ENCODE measurements around the gene GSTK1. TPM values are rescaled to one million over a fixed set of nuclear protein-coding genes. Genes with fewer than 3 reads are reported as not detected.

The GSTK1 gene
- total RNA-seq, 2 experiments from 2014 or later, result 163 to 171 TPM

GRCh38 chr7:143272871-143273270 lies 9.6 kb downstream of the GSTK1 start:
- Mint-ChIP-seq H3K27me3 (no peaks in the 10 kb centered on the region), H3K4me3 (no peak overlapping the region), H3K4me1 (ENCODE audit: low read depth) (peaks cover 16% of the 10 kb centered on the region), H3K36me3 (ENCODE audit: low read depth) (peaks cover 22% of the 10 kb centered on the region), H3K27ac (no peak overlapping the region), H3K9me3 (no peaks in the 10 kb centered on the region)
- ATAC-seq, result no peak
- ChIA-PET POLR2A (interaction anchor here (1.0 to 2.8 kb wide), 5 partner anchors 8 to 19 kb away, joined by 3 to 11 read pairs (median 4); partner anchors contain the start of genes CASP2 and GSTK1), CTCF (interaction anchor here (1.0 to 2.6 kb wide), 3 partner anchors 10 to 32 kb away, joined by 3 to 13 read pairs (median 3); partner anchors contain the start of gene GSTK1)
- intact Hi-C loops (cut with micrococcal nuclease), result no loop called here
- no peak for TF ChIP-seq CTCF (IDR thresholded peaks at IDR 0.05)
- no peak for DNase-seq

GRCh38 chr7:143279186-143280098 lies 16.2 kb downstream of the GSTK1 start:
- Mint-ChIP-seq H3K27me3 (no peaks in the 10 kb centered on the region), H3K36me3 (ENCODE audit: low read depth) (no peaks in the 10 kb centered on the region), H3K27ac (peak overlapping the region; percentile 96), H3K9me3 (no peaks in the 10 kb centered on the region), H3K4me1 (ENCODE audit: low read depth) (peaks cover 40% of the 10 kb centered on the region), H3K4me3 (peak overlapping the region; percentile 80)
- CTCF ChIA-PET, result interaction anchor here (0.8 to 3.8 kb wide), 20 partner anchors 9 to 138 kb away, joined by 3 to 36 read pairs (median 4); partner anchors contain the start of genes CASP2, EPHA1 and GSTK1
- POLR2A ChIA-PET, result interaction anchor here (1.0 to 5.8 kb wide), 7 partner anchors 9 to 20 kb away, joined by 3 to 72 read pairs (median 5); partner anchors contain the start of genes CASP2 and GSTK1
- ATAC-seq (peak; percentile 79), DNase-seq (no peak)
- no peak for TF ChIP-seq CTCF (IDR thresholded peaks at IDR 0.05)
- intact Hi-C loops (cut with micrococcal nuclease), result loop anchor here (5.0 kb wide), 1 partner anchor 32 kb away; no protein-coding TSS in a partner anchor

- H3K4me1 Mint-ChIP-seq (ENCODE audit: low read depth), result peaks cover 40% of the 10 kb centered on the region
- DNase-seq (no peak), ATAC-seq (peak; percentile 63)
- no peaks in the 10 kb centered on the region for H3K36me3 Mint-ChIP-seq (ENCODE audit: low read depth)
- intact Hi-C loops (cut with micrococcal nuclease), result loop anchor here (5.0 kb wide), 1 partner anchor 33 kb away; no protein-coding TSS in a partner anchor
- ChIA-PET CTCF (interaction anchor here (0.8 to 3.8 kb wide), 19 partner anchors 8 to 135 kb away, joined by 3 to 36 read pairs (median 4); partner anchors contain the start of genes CASP2, EPHA1 and GSTK1), POLR2A (interaction anchor here (1.0 to 5.8 kb wide), 6 partner anchors 8 to 20 kb away, joined by 4 to 72 read pairs (median 10); partner anchors contain the start of genes CASP2 and GSTK1)
- H3K9me3 Mint-ChIP-seq, result no peaks in the 10 kb centered on the region
- H3K27ac Mint-ChIP-seq, result peak overlapping the region; percentile 96
- no peak for TF ChIP-seq CTCF (IDR thresholded peaks at IDR 0.05)
- peak overlapping the region; percentile 80 for H3K4me3 Mint-ChIP-seq
- H3K27me3 Mint-ChIP-seq, result no peaks in the 10 kb centered on the region
Observed at GRCh38 chr7:143280160-143280559, 16.9 kb downstream of the GSTK1 start.

GRCh38 chr7:143280566-143280965 lies 17.3 kb downstream of the GSTK1 start:
- H3K27me3 Mint-ChIP-seq, result no peaks in the 10 kb centered on the region
- intact Hi-C loops (cut with micrococcal nuclease), result loop anchor here (5.0 kb wide), 1 partner anchor 33 kb away; no protein-coding TSS in a partner anchor

More at GRCh38 chr7:143280566-143280965, 17.3 kb downstream of the GSTK1 start:
- no peaks in the 10 kb centered on the region for H3K36me3 Mint-ChIP-seq (ENCODE audit: low read depth)
- no peaks in the 10 kb centered on the region for H3K9me3 Mint-ChIP-seq
- ATAC-seq (no peak), DNase-seq (no peak)
- CTCF ChIA-PET, result interaction anchor here (0.8 to 3.8 kb wide), 11 partner anchors 7 to 134 kb away, joined by 3 to 36 read pairs (median 6); partner anchors contain the start of gene CASP2
- H3K27ac Mint-ChIP-seq, result peak overlapping the region; percentile 96
- TF ChIP-seq CTCF (IDR thresholded peaks at IDR 0.05), result no peak
- POLR2A ChIA-PET, result interaction anchor here (2.5 to 5.8 kb wide), 3 partner anchors 7 to 14 kb away, joined by 14 to 72 read pairs (median 16); partner anchors contain the start of genes CASP2 and GSTK1
- H3K4me1 Mint-ChIP-seq (ENCODE audit: low read depth), result peaks cover 40% of the 10 kb centered on the region
- peak overlapping the region; percentile 80 for H3K4me3 Mint-ChIP-seq

Data from activated CD8-positive, alpha-beta T cell treated with anti-CD3 and anti-CD28 coated beads for 36 hours (primary cell).